Renal cortical epithelial cell (primary cell): ENCODE data around the gene TMEM259. TPM values are rescaled to one million over a fixed set of nuclear protein-coding genes. Genes with fewer than 3 reads are reported as not detected.

Experiments used
- DNase-seq: peaks from one replicate; pipeline ENCODE4 v3.0.0-alpha.2; 2011; ENCODE audit warnings: low read depth
- total RNA-seq: library from RNA; depleted of rRNA; stranded (reverse); fragments of >200 nt; gene quantifications from 2 replicates; pipeline ENCODE4 v1.2.3, GENCODE V29; 2014

Gene TMEM259
- total RNA-seq, 1 donor from 2014 or later = 114 TPM

- DNase-seq = no peak
These were observed 35.1 kb upstream of the TMEM259 start for GRCh38 chr19:1055886-1056620.

- DNase-seq = no peak
These were observed 34.1 kb upstream of the TMEM259 start for GRCh38 chr19:1055028-1055425.

- no peak for DNase-seq
These were observed 33.4 kb upstream of the TMEM259 start for GRCh38 chr19:1054102-1055027.

- DNase-seq = no peak
These were observed 32.5 kb upstream of the TMEM259 start for GRCh38 chr19:1053176-1054101.

GRCh38 chr19:1052349-1052975 is 31.5 kb upstream of the TMEM259 start:
- no peak for DNase-seq

GRCh38 chr19:1051791-1052190 is 30.9 kb upstream of the TMEM259 start:
- no peak for DNase-seq

GRCh38 chr19:1050989-1051788 is 30.3 kb upstream of the TMEM259 start:
- no peak for DNase-seq

- DNase-seq = no peak
These were observed 28.9 kb upstream of the TMEM259 start for GRCh38 chr19:1049800-1050199.

- DNase-seq = no peak
These were observed 28.2 kb upstream of the TMEM259 start for GRCh38 chr19:1049106-1049505.

- DNase-seq = no peak
These were observed 26.8 kb upstream of the TMEM259 start for GRCh38 chr19:1047696-1048147.

GRCh38 chr19:1046836-1047695 is 26.1 kb upstream of the TMEM259 start:
- no peak for DNase-seq

- DNase-seq = no peak
These were observed 25.2 kb upstream of the TMEM259 start for GRCh38 chr19:1046117-1046626.

GRCh38 chr19:1045247-1045603 is 24.3 kb upstream of the TMEM259 start:
- DNase-seq = no peak

- DNase-seq = no peak
These were observed 22.0 kb upstream of the TMEM259 start for GRCh38 chr19:1042689-1043511.

GRCh38 chr19:1041835-1042685 is 21.1 kb upstream of the TMEM259 start:
- DNase-seq = no peak

- DNase-seq = no peak
These were observed 20.4 kb upstream of the TMEM259 start for GRCh38 chr19:1041272-1041834.
